Testis (tissue), 2 donors: ENCODE measurements around the gene TMEM150B.

Experiments used
- POLR2A ChIP-seq: fragments of 450-650 bp; IDR thresholded peaks from one replicate; pipeline ENCODE4 v1.6.1; 2017; ENCODE audit warnings: antibody characterized with exemption, mild to moderate bottlenecking, moderate library complexity
- TF ChIP-seq, protein P1 (sequence below), 3 experiments: fragments of 450-650 bp in 2 of 3; fragments of 200-600 bp in 1 of 3; sonication (generic) in 1 of 3; IDR thresholded peaks; one replicate each; pipeline ENCODE4 v1.5.1; 2016 to 2019; ENCODE audit warnings: antibody characterized with exemption in 3 of 3, mild to moderate bottlenecking in 2 of 3, moderate library complexity in 1 of 3

DNA sequence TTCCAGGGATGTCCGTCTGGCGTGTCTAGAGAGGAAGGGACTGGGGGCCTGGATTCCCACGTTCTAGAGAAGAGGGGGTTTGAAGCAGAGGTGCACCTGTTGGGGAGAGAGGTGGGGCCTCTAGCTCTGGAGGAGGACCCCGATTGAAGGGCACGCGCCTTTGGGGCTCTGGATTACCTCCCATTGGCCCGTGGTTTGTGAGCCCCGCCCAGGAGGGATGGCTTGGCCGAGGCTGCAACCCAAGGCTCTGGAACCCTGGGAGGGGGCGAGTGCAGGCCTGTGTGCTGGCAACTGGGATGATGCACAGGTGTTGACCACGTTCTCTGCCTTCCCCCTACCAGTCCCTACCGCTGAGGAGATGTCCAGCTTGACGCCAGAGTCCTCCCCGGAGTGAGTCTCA is 20.2 kb downstream of the TMEM150B start:
- TF ChIP-seq, protein P1, sequence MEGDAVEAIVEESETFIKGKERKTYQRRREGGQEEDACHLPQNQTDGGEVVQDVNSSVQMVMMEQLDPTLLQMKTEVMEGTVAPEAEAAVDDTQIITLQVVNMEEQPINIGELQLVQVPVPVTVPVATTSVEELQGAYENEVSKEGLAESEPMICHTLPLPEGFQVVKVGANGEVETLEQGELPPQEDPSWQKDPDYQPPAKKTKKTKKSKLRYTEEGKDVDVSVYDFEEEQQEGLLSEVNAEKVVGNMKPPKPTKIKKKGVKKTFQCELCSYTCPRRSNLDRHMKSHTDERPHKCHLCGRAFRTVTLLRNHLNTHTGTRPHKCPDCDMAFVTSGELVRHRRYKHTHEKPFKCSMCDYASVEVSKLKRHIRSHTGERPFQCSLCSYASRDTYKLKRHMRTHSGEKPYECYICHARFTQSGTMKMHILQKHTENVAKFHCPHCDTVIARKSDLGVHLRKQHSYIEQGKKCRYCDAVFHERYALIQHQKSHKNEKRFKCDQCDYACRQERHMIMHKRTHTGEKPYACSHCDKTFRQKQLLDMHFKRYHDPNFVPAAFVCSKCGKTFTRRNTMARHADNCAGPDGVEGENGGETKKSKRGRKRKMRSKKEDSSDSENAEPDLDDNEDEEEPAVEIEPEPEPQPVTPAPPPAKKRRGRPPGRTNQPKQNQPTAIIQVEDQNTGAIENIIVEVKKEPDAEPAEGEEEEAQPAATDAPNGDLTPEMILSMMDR (IDR thresholded peaks at IDR 0.05): no peak
- TF ChIP-seq POLR2A: no peak
